Natural killer cell (primary cell): ENCODE data around the gene LCNL1. TPM values are rescaled to one million over a fixed set of nuclear protein-coding genes. Genes with fewer than 3 reads are reported as not detected.
A peak's percentile ranks its signal among the peaks of the same experiment; 100 is the strongest.

Experiments
- ATAC-seq, 3 donors: fragments of 150-1000 bp in 2 of 3; fragments of 200-7000 bp in 1 of 3; cut with Tn5 transposase; 1 replicate in 1 of 3; 2 replicates in 2 of 3; pipeline ENCODE4 v1.10.0; 2021; ENCODE audit warnings: mild to moderate bottlenecking in 2 of 3, moderate library complexity in 2 of 3
- DNase-seq, 2 donors: peaks; one replicate each; pipeline versions ENCODE4 v3.0.0 to v3.0.0-alpha.2; 2013 to 2021; ENCODE audit warnings: mixed read lengths in 1 of 2
- H3K27ac ChIP-seq: one replicate; pipeline ENCODE4 v1.5.1; 2013; ENCODE audit warnings: mild to moderate bottlenecking, low read length
- H3K27me3 ChIP-seq: one replicate; pipeline ENCODE4 v1.6.1; 2013; ENCODE audit warnings: low read length; ENCODE audit not compliant: control insufficient read depth, insufficient read depth
- H3K36me3 ChIP-seq: one replicate; pipeline ENCODE4 v1.6.1; 2013; ENCODE audit warnings: low read length; ENCODE audit not compliant: control insufficient read depth, insufficient read depth
- H3K4me1 ChIP-seq: one replicate; pipeline ENCODE4 v1.6.1; 2013; ENCODE audit warnings: low read length; ENCODE audit not compliant: control insufficient read depth, insufficient read depth
- H3K4me3 ChIP-seq: one replicate; pipeline ENCODE4 v1.5.1; 2013; ENCODE audit warnings: low read length
- H3K9me3 ChIP-seq: one replicate; pipeline ENCODE4 v1.6.1; 2013; ENCODE audit warnings: low read length; ENCODE audit not compliant: control insufficient read depth, insufficient read depth
- H3K27ac Mint-ChIP-seq, 2 donors: one replicate each; pipeline ENCODE4 v1.8.0; 2022; ENCODE audit warnings: mild to moderate bottlenecking in 2 of 2, mixed read lengths in 2 of 2, moderate library complexity in 1 of 2
- H3K27me3 Mint-ChIP-seq, 2 donors: one replicate each; pipeline ENCODE4 v1.8.0; 2022; ENCODE audit warnings: low read depth in 2 of 2, mixed read lengths in 2 of 2
- H3K36me3 Mint-ChIP-seq: one replicate; pipeline ENCODE4 v1.8.0; 2022; ENCODE audit warnings: mixed read lengths
- H3K4me1 Mint-ChIP-seq, 2 donors: one replicate each; pipeline ENCODE4 v1.8.0; 2022; ENCODE audit warnings: mixed read lengths in 2 of 2
- H3K4me3 Mint-ChIP-seq: one replicate; pipeline ENCODE4 v1.8.0; 2022; ENCODE audit warnings: mild to moderate bottlenecking, moderate library complexity, mixed read lengths
- H3K9me3 Mint-ChIP-seq, 2 donors: one replicate each; pipeline ENCODE4 v1.8.0; 2022; ENCODE audit warnings: mixed read lengths in 2 of 2
- CTCF ChIP-seq: fragments of 200-600 bp; IDR thresholded peaks from one replicate; pipeline ENCODE4 v1.8.0; 2022; ENCODE audit warnings: antibody characterized with exemption
- WGBS: methylation state at CpG from one replicate; pipeline ENCODE4 v1.1.7; 2013; ENCODE audit warnings: missing lambda C conversion rate; ENCODE audit not compliant: insufficient coverage; 5-methylcytosine and 5-hydroxymethylcytosine counted together
- intact Hi-C: fragments of 100-400 bp; cut with micrococcal nuclease; formaldehyde crosslinking; loops from one replicate; pipeline ENCODE4 v1.14.2; 2022
- total RNA-seq, 4 donors: library from RNA; stranded (reverse); fragments of 120-200 nt in 1 of 4; gene quantifications; one replicate each; pipeline versions ENCODE4 v1.2.3 to v1.2.4, GENCODE V29; 2013 to 2022

Gene LCNL1
- total RNA-seq, 3 donors from 2014 or later (not counting 1 experiment from before 2014, with no cell fraction given) = 4.9 to 8.4 (median 8.2) TPM

- WGBS = 85% methylated on average over 14 of the region's 14 CpGs
- Histone ChIP-seq H3K27me3 (no peaks in the 10 kb centered on the region), H3K9me3 (no peaks in the 10 kb centered on the region), H3K4me1 (peaks cover 46% of the 10 kb centered on the region), H3K4me3 (no peak overlapping the region), H3K36me3 (no peaks in the 10 kb centered on the region), H3K27ac (no peak overlapping the region)
- H3K27me3 Mint-ChIP-seq = no peaks in the 10 kb centered on the region
- TF ChIP-seq CTCF = no peak
- DNase-seq (no peak), ATAC-seq (no peak)
- no peak overlapping the region for H3K4me3 Mint-ChIP-seq
- H3K9me3 Mint-ChIP-seq = no peaks in the 10 kb centered on the region
- H3K4me1 Mint-ChIP-seq = peaks cover 6 to 34% of the 10 kb centered on the region in 2 donors
- intact Hi-C loops = no loop called here
- no peak overlapping the region for H3K27ac Mint-ChIP-seq
- H3K36me3 Mint-ChIP-seq = no peaks in the 10 kb centered on the region
These were observed 11.0 kb upstream of the LCNL1 start for GRCh38 chr9:136971746-136972145.

- H3K27ac ChIP-seq = no peak overlapping the region
These were observed 10.5 kb upstream of the LCNL1 start for GRCh38 chr9:136972335-136972734.

DNA sequence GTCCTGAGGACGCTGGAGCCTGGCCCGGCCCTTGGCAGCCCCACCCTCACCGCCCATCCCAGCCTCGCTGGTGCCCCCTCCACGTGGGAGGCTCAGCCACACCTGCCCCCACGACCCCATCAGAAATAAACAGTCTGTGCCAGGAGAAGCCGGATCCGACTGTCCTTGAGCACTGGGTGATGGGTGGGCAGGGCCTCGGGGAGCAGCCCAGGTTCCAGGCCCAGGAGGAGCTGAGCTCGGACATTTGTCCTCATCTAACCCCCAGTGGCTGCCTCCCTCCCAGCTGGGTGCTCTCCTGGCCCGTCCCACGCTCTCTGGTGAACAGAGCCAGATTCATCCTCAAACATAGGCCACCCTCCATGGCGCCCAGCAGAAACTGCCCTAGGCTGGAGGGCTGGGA, 10.1 kb upstream of the LCNL1 start:
- no peaks in the 10 kb centered on the region for H3K27me3 Mint-ChIP-seq
- 84% methylated on average over 13 of the region's 13 CpGs for WGBS
- Histone ChIP-seq H3K36me3 (no peaks in the 10 kb centered on the region), H3K4me3 (no peak overlapping the region), H3K27me3 (no peaks in the 10 kb centered on the region), H3K4me1 (peaks cover 50% of the 10 kb centered on the region), H3K9me3 (no peaks in the 10 kb centered on the region), H3K27ac (no peak overlapping the region)
- H3K4me3 Mint-ChIP-seq = no peak overlapping the region
- peak overlapping the region in 1 of 2 donors; percentile 38 for H3K27ac Mint-ChIP-seq
- H3K4me1 Mint-ChIP-seq = peaks cover 6 to 42% of the 10 kb centered on the region in 2 donors
- DNase-seq (no peak), ATAC-seq (no peak)
- no peaks in the 10 kb centered on the region for H3K9me3 Mint-ChIP-seq
- intact Hi-C loops = no loop called here
- H3K36me3 Mint-ChIP-seq = no peaks in the 10 kb centered on the region
- TF ChIP-seq CTCF = no peak

More at GRCh38 chr9:136972335-136972734, 10.5 kb upstream of the LCNL1 start:
- no peak overlapping the region for H3K4me3 Mint-ChIP-seq
- no peaks in the 10 kb centered on the region for H3K27me3 Mint-ChIP-seq
- no peaks in the 10 kb centered on the region for H3K36me3 Mint-ChIP-seq
- Histone ChIP-seq H3K27me3 (no peaks in the 10 kb centered on the region), H3K9me3 (no peaks in the 10 kb centered on the region), H3K36me3 (no peaks in the 10 kb centered on the region), H3K4me1 (peaks cover 47% of the 10 kb centered on the region), H3K4me3 (no peak overlapping the region)
- H3K27ac Mint-ChIP-seq = peak overlapping the region in 1 of 2 donors; percentile 38
- WGBS = 92% methylated on average over 11 of the region's 11 CpGs
- H3K9me3 Mint-ChIP-seq = no peaks in the 10 kb centered on the region
- DNase-seq (no peak), ATAC-seq (no peak)
- peaks cover 6 to 39% of the 10 kb centered on the region in 2 donors for H3K4me1 Mint-ChIP-seq
- TF ChIP-seq CTCF = no peak
- intact Hi-C loops = no loop called here
